Activated CD4-positive, CD25-positive, alpha-beta regulatory T cell (primary cell): ENCODE results near the gene ETFDH.
"Not testable (repeated sequence)": the region's sequence is repeated elsewhere in the genome, so short reads cannot be mapped to it uniquely, and the experiment has no call there.

Experiments
- DNase-seq, 4 experiments: peaks; one replicate each; lab custom pipeline; 2025; lab: John Stamatoyannopoulos, UW

The ETFDH gene

DNA sequence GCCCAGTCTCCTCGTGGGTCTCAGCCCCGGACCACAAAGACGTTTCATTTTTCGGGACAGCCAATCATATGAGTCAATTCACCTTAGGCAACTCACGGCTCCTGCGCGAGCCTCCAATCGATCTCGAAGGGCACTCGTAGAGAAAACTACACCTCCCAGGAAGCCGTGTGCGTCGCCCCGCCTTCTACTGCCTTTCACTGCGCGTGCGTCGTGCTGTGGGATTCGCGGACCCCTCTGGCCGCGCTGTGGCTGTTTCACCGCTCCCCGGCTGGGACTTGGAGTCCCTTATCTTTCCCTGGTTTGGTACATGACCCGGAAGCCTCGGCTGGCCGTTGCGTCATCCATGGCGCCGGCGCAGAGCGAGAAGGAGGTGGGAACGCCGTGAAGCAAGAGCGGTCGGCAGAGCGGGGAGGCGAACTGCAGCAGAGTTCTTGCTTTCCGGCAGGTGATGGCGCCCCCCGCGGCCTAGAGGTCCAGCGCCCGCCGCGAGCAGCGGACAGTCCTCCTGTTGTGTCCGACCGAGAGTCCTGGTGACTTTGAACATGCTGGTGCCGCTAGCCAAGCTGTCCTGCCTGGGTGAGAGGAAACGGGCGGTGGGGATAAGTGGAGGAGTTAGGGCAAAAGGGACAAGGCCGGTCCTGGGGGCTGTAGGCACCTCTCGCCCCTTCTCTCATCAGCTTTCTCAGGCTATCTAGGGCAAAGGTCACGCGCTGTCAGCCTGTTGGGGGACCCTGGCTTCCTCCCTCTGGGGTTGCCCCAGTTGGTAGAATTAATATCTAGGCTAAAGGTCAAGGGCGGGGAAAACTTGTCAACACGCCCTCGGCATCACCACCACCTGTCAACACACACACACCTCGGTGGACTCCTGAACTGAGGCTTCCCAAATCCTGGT lies at the start of gene ETFDH:
Gene ETFDH (plus strand): TSS at position 382 of the 892 bp plus-strand sequence. CDS start 161 bp downstream, at position 543.
- peak; percentile 94 to 97 (median 96) for DNase-seq

DNA sequence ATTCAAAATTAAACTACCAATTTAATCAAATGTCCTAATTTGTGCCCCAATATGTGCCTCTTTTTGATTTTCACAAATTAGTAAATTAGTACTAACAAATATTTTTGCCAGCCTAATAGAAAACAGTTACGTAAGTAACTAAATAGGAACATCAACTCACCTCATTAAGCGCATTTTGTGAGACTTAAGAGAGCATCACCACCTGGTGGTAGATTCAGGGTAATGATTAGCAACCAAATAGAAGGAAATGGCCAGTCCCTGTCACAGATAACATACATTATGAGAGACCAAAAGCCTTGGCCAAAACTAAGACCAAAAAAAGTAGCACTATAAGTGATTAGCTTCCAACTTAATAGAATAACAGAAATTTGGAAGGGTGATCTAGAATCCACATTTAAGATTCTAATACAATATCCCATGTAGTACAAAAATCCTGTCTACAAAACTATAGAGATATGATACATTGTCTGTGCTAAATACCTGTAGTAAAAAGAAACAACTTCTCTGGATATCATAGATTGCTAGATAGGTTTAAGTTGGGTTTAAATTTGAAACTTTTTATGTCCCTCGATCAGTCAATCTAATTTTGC lies 47.1 kb upstream of the ETFDH start:
- no peak for DNase-seq

- DNase-seq = no peak
Measured at GRCh38 chr4:158625544-158625943, 46.6 kb upstream of the ETFDH start.

DNA sequence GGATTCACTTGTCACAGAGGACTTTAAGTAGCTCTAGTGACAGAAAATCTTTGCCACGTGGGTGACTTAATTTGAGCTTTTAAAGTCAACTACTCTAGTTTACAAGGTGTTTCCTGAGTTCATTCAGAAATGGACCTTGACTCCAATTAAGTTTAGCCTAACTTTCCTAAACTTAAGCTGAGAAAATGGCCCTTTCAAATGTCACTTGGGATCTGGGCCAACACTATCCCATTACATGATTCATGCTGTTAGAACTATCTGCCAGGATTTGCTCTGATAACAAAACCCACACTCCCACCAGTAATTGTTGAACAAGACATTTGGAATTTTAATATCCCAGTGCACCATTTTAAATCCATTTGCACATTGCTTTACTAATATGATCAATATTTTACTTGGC lies 41.2 kb upstream of the ETFDH start:
- DNase-seq = no peak

GRCh38 chr4:158636619-158637018 lies 35.5 kb upstream of the ETFDH start:
- no peak for DNase-seq

GRCh38 chr4:158644356-158644755 lies 27.7 kb upstream of the ETFDH start:
- DNase-seq = no peak

- no peak for DNase-seq
Measured at GRCh38 chr4:158644760-158645159, 27.3 kb upstream of the ETFDH start.

DNA sequence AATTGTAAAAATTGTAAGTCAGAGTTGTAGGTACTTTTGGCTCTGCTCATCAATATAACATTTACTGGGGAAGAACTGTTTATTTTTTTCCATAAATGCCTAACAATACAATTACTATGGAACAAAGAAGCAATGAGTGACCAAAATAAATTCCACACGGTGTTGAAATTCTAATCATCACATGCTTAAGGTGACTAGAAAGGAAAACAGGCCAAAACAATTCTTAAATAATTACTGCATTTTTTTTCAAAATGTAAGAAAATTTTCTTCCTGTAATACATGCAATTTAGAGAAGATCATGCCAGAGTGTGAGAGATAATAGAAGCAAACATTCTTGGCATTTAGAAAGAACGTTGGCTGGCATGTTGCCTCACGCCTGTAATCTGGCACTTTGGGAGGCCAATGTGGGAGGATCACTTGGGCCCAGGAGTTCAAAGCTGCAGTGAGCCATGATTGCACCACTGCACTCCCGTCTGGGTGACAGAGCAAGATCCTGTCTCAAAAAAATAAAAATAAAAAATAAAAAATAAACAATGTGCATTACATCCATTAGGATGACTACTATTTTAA lies 22.9 kb upstream of the ETFDH start:
- no peak for DNase-seq

DNA sequence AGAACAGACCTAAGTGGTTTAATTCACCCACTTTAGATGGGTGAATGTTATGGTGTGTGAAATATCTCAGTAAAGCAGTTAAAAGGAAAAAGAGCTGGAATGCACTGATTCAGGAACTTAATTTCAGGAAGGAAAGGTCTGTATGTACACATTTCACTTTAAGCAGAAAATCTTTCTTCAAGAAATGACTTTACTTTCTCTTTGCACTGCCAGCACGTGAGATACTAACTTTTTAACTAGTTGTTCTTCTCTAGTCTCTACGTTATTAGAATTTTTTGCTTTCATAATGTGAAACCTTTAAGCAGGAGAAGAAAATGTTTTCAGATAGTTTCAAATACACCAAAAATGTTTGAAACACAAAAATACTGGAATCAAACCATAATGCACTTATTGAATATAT lies 19.2 kb upstream of the ETFDH start:
- DNase-seq = no peak

DNA sequence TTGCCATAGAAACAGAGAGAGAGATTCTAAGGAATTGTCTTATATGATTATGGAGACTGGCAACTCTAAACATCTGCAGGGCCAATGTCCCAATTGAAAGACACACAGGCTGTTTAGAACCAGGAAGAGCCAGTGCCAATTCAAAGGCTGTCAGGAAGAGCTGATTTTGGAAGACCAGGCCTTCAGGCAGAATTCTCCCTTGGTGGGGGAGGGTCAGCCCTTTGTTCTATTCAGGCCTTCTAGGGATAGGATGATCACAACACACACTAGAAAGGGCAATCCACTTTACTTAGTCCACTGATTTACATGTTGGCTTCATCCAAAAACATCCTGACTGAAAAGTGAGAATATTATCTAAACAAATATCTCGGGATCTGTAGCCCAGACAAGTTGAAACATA lies 15.7 kb upstream of the ETFDH start:
- no peak for DNase-seq

DNA sequence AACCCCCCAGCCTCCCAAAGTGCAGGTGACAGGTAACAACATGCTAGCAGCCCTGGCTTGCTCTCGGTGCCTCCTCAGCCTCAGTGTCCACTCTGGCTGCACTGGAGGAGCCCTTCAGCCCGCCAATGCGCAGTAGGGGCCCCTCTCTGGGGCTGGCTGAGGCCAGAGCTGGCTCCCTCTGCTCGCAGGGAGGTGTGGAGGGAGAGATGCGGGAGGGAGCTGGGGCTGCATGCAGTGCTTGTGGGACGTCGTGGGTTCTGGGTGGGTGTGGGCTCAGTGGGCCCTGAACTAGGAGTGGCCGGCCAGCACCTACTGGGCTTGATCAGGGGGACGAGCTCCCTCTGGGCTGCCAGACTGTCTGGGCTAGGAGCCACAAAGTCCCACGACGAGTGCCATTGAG lies 14.8 kb upstream of the ETFDH start:
- no peak for DNase-seq

GRCh38 chr4:158663255-158663654 lies 8.8 kb upstream of the ETFDH start:
- not testable (repeated sequence) for DNase-seq

DNA sequence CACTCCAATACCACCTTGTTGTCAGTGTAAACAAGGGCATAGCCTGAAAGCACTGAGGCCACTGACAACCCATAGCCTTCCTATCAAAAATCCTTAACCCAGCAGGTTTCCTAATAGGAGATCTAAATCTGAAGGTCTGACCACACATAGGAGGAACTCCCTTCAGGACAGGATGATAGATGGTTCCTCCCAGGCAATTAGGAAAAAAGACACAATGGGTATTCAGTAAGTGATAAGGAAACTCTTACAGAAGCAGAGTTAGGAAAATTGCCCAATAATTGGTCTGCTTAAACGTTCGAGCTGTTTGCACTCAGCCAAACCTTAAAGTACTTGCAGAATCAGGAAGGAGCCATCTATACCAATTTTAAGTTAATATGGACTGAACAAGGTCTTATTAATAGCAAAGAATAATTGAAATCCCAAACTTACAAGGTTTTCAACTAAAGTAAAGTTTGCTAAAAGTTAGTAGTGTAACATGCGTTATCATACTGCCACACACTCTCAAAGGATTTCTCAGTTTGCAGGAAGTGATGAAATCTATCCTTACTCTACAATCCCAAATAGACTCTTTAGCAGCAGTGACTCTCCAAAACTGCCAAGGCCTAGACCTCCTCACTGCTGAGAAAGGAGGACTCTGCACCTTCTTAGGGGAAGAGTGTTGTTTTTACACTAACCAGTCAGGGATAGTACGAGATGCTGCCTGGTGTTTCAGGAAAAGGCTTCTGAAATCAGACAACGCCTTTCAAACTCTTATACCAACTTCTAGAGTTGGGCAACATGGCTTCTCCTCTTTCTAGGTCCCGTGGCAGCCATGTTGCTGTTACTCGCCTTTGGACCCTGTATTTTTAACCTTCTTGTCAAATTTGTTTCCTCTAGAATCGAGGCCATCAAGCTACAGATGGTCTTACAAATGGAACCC lies 8.1 kb upstream of the ETFDH start:
- DNase-seq = not testable (repeated sequence)

- DNase-seq = no peak
Measured at GRCh38 chr4:158664806-158665205, 7.3 kb upstream of the ETFDH start.

DNA sequence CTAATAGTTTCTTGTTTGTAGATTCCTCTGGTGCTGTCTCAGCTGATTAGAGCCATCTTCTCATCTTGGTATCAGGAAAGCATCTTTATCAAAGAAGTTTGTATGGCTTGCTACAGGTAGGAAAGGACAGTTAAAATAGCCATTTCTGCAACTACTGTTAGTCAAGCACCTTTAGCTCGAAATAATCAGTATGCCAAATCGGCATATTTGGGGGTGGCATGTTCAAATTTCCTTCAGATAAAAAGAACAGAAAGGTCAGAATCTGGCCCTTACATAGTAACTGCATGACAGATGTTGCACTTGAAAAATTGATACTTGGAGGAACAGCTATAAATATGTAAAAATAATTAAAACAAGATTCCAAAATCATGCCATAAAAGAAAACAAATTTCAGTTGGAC lies 5.2 kb upstream of the ETFDH start:
- DNase-seq = no peak

GRCh38 chr4:158667651-158668198 lies 4.4 kb upstream of the ETFDH start:
- peak in 1 of 4 experiments; percentile 1 for DNase-seq

- DNase-seq = no peak
Measured at GRCh38 chr4:158669310-158669709, 2.8 kb upstream of the ETFDH start.

DNA sequence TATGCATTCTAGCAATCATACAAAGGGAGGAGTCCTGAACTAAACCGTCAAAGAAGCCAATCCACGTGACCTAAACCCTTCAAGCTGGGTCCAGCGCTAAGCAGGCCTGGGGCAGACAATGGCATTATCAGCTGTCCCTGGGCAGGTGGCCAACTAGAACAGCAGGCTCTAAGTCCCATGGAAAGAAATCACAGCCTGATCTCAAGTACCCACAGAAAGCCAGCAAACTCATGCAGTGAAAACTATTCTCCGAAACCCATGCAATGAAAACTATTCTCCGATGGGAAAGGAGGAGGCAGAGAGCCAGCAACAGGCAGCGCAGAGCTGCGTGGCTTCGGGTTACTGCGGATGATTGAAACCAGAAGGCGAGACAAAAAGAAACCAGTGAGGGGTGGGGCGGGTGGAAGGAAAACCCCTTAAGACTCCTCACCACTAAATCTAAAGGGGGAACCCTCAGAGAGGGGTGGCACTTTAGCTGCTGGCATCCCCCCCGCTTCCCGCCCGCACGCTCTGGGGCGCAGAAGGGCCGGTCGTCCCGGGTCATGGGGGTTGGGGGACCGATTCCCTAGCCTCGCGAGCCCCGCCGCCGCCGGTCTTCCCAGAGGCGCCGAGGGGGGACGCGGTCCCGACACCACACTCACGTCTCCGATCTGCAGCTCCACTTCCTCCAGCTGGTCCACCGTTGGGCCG lies 976 bp upstream of the ETFDH start:
- DNase-seq = peak in 3 of 4 experiments; percentile 27 to 45 (median 36)

DNA sequence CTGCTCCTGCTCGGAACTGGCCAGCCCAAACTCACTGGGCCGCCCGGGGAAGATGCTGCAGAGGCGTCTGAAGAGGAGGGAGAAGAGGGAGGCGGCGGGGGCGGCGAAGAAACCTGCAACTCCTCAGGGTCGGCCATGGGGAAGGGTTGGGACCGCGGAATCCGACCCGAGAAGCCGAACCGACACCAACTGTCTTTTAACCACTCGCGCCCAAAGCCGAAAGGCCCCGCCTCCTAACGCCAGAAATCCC lies 506 bp upstream of the ETFDH start, which contains the start of gene C4orf46:
Gene C4orf46 (minus strand): TSS at position 223 of the 250 bp plus-strand sequence. CDS start 86 bp downstream, at position 137.
- no peak for DNase-seq

DNA sequence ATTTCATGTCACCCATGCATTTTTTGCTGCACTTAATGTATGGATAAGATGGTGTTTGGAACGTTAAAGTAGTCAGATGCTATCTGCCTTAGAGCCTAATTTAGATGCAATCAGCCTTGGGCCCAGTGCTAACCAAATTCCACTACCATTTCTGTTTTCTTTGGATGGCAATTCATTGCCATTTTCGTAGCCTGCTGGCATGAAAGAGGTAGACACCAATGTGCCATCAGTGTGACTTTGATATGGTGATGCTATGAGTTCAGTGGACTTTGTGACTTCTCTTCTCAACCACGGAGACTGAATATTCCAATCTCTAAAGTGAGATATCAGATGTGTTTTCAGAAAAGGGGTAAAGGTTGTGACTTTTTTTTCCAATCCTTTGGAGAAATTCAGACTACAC lies 1.5 kb downstream of the ETFDH start:
- no peak for DNase-seq

- DNase-seq = no peak
Measured at GRCh38 chr4:158676076-158676475, 4.0 kb downstream of the ETFDH start.
